Stimulated activated effector memory CD8-positive, alpha-beta T cell treated with anti-CD3 and anti-CD28 coated beads, Interleukin-12 subunit alpha, Interleukin-12 subunit beta, amount 100 ng/mL, for 72 hours (primary cell): ENCODE results near the gene ARHGEF12.

Experiments used
- ATAC-seq: fragments of 150-1000 bp; cut with Tn5 transposase; 2 replicates; pipeline ENCODE4 v1.10.0; 2021
- DNase-seq, 2 donors: peaks; one replicate each; pipeline ENCODE4 v3.0.0; 2021 to 2022; ENCODE audit warnings: low spot score in 2 of 2
- H3K27ac Mint-ChIP-seq: one replicate; pipeline ENCODE4 v1.8.0; 2022; ENCODE audit warnings: mild to moderate bottlenecking, mixed read lengths
- H3K36me3 Mint-ChIP-seq: one replicate; pipeline ENCODE4 v1.8.0; 2022; ENCODE audit warnings: mild to moderate bottlenecking, mixed read lengths
- H3K4me1 Mint-ChIP-seq: one replicate; pipeline ENCODE4 v1.8.0; 2022; ENCODE audit warnings: mixed read lengths
- H3K4me3 Mint-ChIP-seq: one replicate; pipeline ENCODE4 v1.8.0; 2022; ENCODE audit warnings: mild to moderate bottlenecking, mixed read lengths
- H3K9me3 Mint-ChIP-seq: one replicate; pipeline ENCODE4 v1.8.0; 2022; ENCODE audit warnings: mixed read lengths

ARHGEF12 gene

GRCh38 chr11:120344302-120345004, 8.2 kb downstream of the ARHGEF12 start:
- DNase-seq = peak; percentile 26 to 69
- Mint-ChIP-seq H3K4me1 (peaks cover 39% of the 10 kb centered on the region), H3K4me3 (peak overlapping the region; percentile 11), H3K9me3 (peaks cover 4% of the 10 kb centered on the region), H3K27ac (peak overlapping the region; percentile 43), H3K36me3 (peaks cover 11% of the 10 kb centered on the region)
- peak; percentile 94 for ATAC-seq

- no peak for ATAC-seq
- peaks cover 4% of the 10 kb centered on the region for H3K9me3 Mint-ChIP-seq
- peaks cover 27% of the 10 kb centered on the region for H3K4me1 Mint-ChIP-seq
- no peak for DNase-seq
- peaks cover 11% of the 10 kb centered on the region for H3K36me3 Mint-ChIP-seq
- H3K4me3 Mint-ChIP-seq = no peak overlapping the region
- H3K27ac Mint-ChIP-seq = no peak overlapping the region
Observed at GRCh38 chr11:120346233-120346632, 10.0 kb downstream of the ARHGEF12 start.

- peaks cover 19% of the 10 kb centered on the region for H3K4me1 Mint-ChIP-seq
- H3K27ac Mint-ChIP-seq = no peak overlapping the region
- ATAC-seq = no peak
- no peak overlapping the region for H3K4me3 Mint-ChIP-seq
- no peaks in the 10 kb centered on the region for H3K9me3 Mint-ChIP-seq
- no peak for DNase-seq
- no peaks in the 10 kb centered on the region for H3K36me3 Mint-ChIP-seq
Observed at GRCh38 chr11:120350637-120351036, 14.4 kb downstream of the ARHGEF12 start.

GRCh38 chr11:120352405-120352804, 16.2 kb downstream of the ARHGEF12 start:
- H3K9me3 Mint-ChIP-seq = no peaks in the 10 kb centered on the region
- H3K27ac Mint-ChIP-seq = no peak overlapping the region
- H3K36me3 Mint-ChIP-seq = no peaks in the 10 kb centered on the region
- H3K4me1 Mint-ChIP-seq = peaks cover 10% of the 10 kb centered on the region
- DNase-seq = no peak
- H3K4me3 Mint-ChIP-seq = no peak overlapping the region
- no peak for ATAC-seq

- no peak overlapping the region for H3K27ac Mint-ChIP-seq
Observed at GRCh38 chr11:120354068-120354467, 17.9 kb downstream of the ARHGEF12 start.

GRCh38 chr11:120354779-120355178, 18.6 kb downstream of the ARHGEF12 start:
- peaks cover 6% of the 10 kb centered on the region for H3K4me1 Mint-ChIP-seq
- H3K9me3 Mint-ChIP-seq = no peaks in the 10 kb centered on the region
- ATAC-seq (no peak), DNase-seq (no peak)
- no peak overlapping the region for H3K4me3 Mint-ChIP-seq
- no peaks in the 10 kb centered on the region for H3K36me3 Mint-ChIP-seq
- no peak overlapping the region for H3K27ac Mint-ChIP-seq

More at GRCh38 chr11:120354068-120354467, 17.9 kb downstream of the ARHGEF12 start:
- no peak overlapping the region for H3K4me3 Mint-ChIP-seq
- DNase-seq (no peak), ATAC-seq (no peak)
- no peaks in the 10 kb centered on the region for H3K9me3 Mint-ChIP-seq
- peaks cover 6% of the 10 kb centered on the region for H3K4me1 Mint-ChIP-seq
- H3K36me3 Mint-ChIP-seq = no peaks in the 10 kb centered on the region

GRCh38 chr11:120357620-120358019, 21.4 kb downstream of the ARHGEF12 start:
- ATAC-seq = no peak
- H3K4me1 Mint-ChIP-seq = peaks cover 6% of the 10 kb centered on the region
- no peaks in the 10 kb centered on the region for H3K9me3 Mint-ChIP-seq
- no peak for DNase-seq
- no peak overlapping the region for H3K4me3 Mint-ChIP-seq
- H3K36me3 Mint-ChIP-seq = no peaks in the 10 kb centered on the region
- no peak overlapping the region for H3K27ac Mint-ChIP-seq

GRCh38 chr11:120358729-120359128, 22.5 kb downstream of the ARHGEF12 start:
- ATAC-seq = no peak

GRCh38 chr11:120363436-120363835, 27.2 kb downstream of the ARHGEF12 start:
- Mint-ChIP-seq H3K36me3 (no peaks in the 10 kb centered on the region), H3K27ac (no peak overlapping the region), H3K4me1 (no peaks in the 10 kb centered on the region), H3K9me3 (no peaks in the 10 kb centered on the region), H3K4me3 (no peak overlapping the region)
- ATAC-seq (no peak), DNase-seq (no peak)

More at GRCh38 chr11:120358729-120359128, 22.5 kb downstream of the ARHGEF12 start:
- H3K36me3 Mint-ChIP-seq = no peaks in the 10 kb centered on the region
- DNase-seq = no peak
- H3K27ac Mint-ChIP-seq = no peak overlapping the region
- H3K9me3 Mint-ChIP-seq = no peaks in the 10 kb centered on the region
- H3K4me1 Mint-ChIP-seq = peaks cover 2% of the 10 kb centered on the region
- H3K4me3 Mint-ChIP-seq = no peak overlapping the region

- Mint-ChIP-seq H3K4me1 (no peaks in the 10 kb centered on the region), H3K4me3 (no peak overlapping the region), H3K27ac (no peak overlapping the region), H3K9me3 (no peaks in the 10 kb centered on the region), H3K36me3 (no peaks in the 10 kb centered on the region)
- DNase-seq (no peak), ATAC-seq (no peak)
Observed at GRCh38 chr11:120365512-120365911, 29.3 kb downstream of the ARHGEF12 start.

GRCh38 chr11:120372296-120372695, 36.1 kb downstream of the ARHGEF12 start:
- Mint-ChIP-seq H3K4me3 (no peak overlapping the region), H3K9me3 (no peaks in the 10 kb centered on the region), H3K27ac (no peak overlapping the region)

GRCh38 chr11:120375076-120375475, 38.9 kb downstream of the ARHGEF12 start:
- no peak for DNase-seq
- Mint-ChIP-seq H3K36me3 (no peaks in the 10 kb centered on the region), H3K4me3 (no peak overlapping the region), H3K9me3 (peaks cover 8% of the 10 kb centered on the region), H3K4me1 (no peaks in the 10 kb centered on the region), H3K27ac (no peak overlapping the region)
- no peak for ATAC-seq

More at GRCh38 chr11:120372296-120372695, 36.1 kb downstream of the ARHGEF12 start:
- Mint-ChIP-seq H3K36me3 (no peaks in the 10 kb centered on the region), H3K4me1 (no peaks in the 10 kb centered on the region)
- no peak for ATAC-seq
- no peak for DNase-seq

- H3K9me3 Mint-ChIP-seq = peaks cover 8% of the 10 kb centered on the region
- DNase-seq (no peak), ATAC-seq (no peak)
- H3K27ac Mint-ChIP-seq = no peak overlapping the region
- H3K4me3 Mint-ChIP-seq = no peak overlapping the region
- H3K4me1 Mint-ChIP-seq = peaks cover 8% of the 10 kb centered on the region
- no peaks in the 10 kb centered on the region for H3K36me3 Mint-ChIP-seq
Observed at GRCh38 chr11:120376547-120377182, 40.5 kb downstream of the ARHGEF12 start.

GRCh38 chr11:120378474-120378873, 42.3 kb downstream of the ARHGEF12 start:
- Mint-ChIP-seq H3K27ac (no peak overlapping the region), H3K4me1 (peaks cover 13% of the 10 kb centered on the region), H3K36me3 (no peaks in the 10 kb centered on the region), H3K4me3 (no peak overlapping the region), H3K9me3 (peaks cover 8% of the 10 kb centered on the region)
- ATAC-seq = no peak
- no peak for DNase-seq

GRCh38 chr11:120381401-120381800, 45.2 kb downstream of the ARHGEF12 start:
- Mint-ChIP-seq H3K27ac (no peak overlapping the region), H3K4me1 (peaks cover 18% of the 10 kb centered on the region), H3K36me3 (no peaks in the 10 kb centered on the region), H3K9me3 (peaks cover 8% of the 10 kb centered on the region), H3K4me3 (no peak overlapping the region)
- no peak for DNase-seq
- no peak for ATAC-seq

- ATAC-seq (no peak), DNase-seq (no peak)
- H3K9me3 Mint-ChIP-seq = peaks cover 3% of the 10 kb centered on the region
- H3K4me1 Mint-ChIP-seq = peaks cover 18% of the 10 kb centered on the region
- H3K36me3 Mint-ChIP-seq = no peaks in the 10 kb centered on the region
- H3K27ac Mint-ChIP-seq = no peak overlapping the region
- H3K4me3 Mint-ChIP-seq = no peak overlapping the region
Observed at GRCh38 chr11:120383518-120384155, 47.4 kb downstream of the ARHGEF12 start.
